DMS53 (cell line): Measurements from ENCODE around the gene C1QTNF1.

ENCODE experiments used
- DNase-seq: peaks from one replicate; lab custom pipeline; 2025; lab: John Stamatoyannopoulos, UW

Gene C1QTNF1

GRCh38 chr17:79023886-79024771, at the start of gene C1QTNF1:
Gene C1QTNF1 (plus strand): TSS chr17:79024169. CDS start chr17:79043969, 19,800 bp downstream.
- peak; percentile 83 for DNase-seq

- DNase-seq: peak; percentile 67
Measured at GRCh38 chr17:78974635-78975591, 49.1 kb upstream of the C1QTNF1 start.

DNA sequence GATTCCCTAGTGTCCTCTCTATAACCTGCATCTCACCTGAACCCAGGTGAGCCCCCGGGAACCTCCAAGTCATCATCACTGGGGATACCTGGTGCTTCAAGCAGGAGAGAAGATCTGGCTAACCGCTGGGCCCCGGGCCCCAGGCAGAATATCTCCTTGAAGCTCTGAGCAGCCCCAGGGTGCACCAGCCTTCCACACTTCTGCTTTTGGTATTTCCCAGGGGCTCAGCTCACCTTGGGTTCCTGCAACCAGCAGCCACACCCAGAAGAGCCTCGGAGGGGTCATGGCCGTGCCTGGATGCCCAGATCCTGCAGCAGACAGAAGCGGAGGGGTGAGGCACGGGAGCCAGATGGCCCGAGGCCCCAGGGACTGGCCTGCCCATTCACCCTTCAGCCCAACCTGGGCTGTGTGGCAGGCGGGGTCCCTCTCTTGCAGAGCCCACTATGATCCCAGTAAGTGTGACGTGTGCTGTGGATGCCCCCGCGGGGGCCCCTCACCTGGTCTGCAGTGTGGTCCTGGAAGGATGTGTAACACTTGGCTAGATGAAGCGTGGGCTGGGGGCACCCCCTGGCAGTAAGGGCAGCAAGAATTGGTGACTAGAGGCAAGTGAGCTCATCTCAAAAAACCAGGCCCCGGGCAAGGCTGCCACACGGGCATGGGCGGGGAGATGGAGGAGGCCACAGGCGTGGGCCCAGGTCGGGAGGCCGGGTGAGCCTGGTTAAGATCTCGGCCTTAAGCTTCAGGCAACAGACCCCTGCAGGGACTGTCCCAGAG, 46.9 kb upstream of the C1QTNF1 start:
- DNase-seq: no peak

DNA sequence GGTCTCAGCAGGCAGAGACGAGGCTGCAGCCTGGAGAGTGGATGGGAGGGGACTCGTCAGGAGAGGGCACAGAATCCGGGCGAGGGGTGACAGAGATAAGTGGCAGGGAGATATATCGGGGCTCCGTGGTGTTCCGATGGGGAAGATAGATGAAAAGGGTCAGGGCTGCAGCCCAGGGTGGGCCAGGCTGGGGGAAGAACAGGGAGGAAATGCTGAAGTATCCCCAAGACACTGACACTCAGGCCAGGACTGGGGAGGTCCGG, 46.4 kb upstream of the C1QTNF1 start:
- no peak for DNase-seq

- DNase-seq: no peak
Measured at GRCh38 chr17:78977997-78978973, 45.7 kb upstream of the C1QTNF1 start.

- DNase-seq: peak; percentile 94
Measured at GRCh38 chr17:78979780-78980623, 44.0 kb upstream of the C1QTNF1 start, which contains the start of gene LGALS3BP. Gene LGALS3BP (minus strand): TSS chr17:78979923. CDS start chr17:78977191, 2,732 bp downstream.

DNA sequence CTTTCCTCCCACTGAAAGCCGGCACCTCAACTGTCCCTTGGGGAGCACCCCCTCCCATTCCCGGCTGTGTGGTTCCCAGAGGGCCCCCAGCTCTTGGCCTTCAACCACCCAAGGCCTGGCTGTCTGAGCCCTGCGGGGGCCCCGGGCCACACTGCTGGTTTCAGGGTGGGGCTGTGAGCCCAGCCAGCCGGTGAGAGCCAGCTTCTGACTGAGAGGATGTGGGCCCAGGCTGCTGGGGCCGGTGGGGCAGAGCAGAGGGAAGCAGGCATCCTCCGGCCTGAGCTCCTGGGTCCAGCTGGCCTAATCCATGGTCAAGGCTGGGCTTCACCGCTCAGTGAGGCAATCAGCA, 43.4 kb upstream of the C1QTNF1 start:
- no peak for DNase-seq

DNA sequence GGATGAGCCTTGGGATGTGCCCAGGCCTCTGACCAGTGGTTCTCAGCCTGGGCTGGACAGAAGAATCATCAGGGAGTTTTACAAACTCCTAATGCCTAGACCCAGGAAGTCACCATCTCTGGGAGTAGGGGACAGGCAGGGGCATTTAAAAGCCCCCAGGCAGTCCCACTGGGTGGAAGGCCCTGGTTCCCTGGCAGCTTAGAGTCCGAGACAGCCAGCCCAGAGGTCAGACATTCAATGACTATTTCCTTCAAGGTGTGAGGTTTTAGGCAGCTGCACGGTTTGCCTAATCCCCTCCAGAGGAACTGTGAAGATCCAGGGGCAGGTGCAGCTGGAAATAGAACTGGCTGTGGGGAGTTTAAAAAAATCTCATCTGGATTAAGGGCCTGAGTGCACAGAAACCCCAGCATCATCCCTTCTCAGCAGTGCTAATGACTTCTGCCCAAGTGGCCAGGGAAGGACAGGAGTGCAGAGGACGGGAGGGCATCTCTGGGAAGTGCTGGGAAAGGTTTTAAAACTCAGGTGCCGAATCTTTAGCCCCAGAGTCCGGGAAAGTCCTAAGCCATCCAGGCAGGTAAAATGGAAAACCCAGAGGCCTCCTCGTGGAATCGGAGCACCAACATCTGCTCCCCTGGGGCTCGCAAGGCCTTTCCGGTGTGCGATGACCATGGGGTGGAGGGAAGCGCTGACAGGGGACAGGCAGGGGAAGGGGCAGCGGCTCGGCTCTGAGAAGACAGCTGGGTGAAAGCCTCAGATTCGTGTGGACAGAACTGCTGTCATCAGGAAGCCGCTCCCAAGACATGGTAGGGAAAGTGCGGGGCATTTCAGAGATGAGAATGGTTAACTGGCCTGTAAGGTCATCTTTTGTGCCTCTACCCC, 42.7 kb upstream of the C1QTNF1 start:
- DNase-seq: no peak

GRCh38 chr17:78985395-78985794, 38.6 kb upstream of the C1QTNF1 start:
- no peak for DNase-seq

- peak; percentile 43 for DNase-seq
Measured at GRCh38 chr17:78986048-78986648, 37.8 kb upstream of the C1QTNF1 start.

DNA sequence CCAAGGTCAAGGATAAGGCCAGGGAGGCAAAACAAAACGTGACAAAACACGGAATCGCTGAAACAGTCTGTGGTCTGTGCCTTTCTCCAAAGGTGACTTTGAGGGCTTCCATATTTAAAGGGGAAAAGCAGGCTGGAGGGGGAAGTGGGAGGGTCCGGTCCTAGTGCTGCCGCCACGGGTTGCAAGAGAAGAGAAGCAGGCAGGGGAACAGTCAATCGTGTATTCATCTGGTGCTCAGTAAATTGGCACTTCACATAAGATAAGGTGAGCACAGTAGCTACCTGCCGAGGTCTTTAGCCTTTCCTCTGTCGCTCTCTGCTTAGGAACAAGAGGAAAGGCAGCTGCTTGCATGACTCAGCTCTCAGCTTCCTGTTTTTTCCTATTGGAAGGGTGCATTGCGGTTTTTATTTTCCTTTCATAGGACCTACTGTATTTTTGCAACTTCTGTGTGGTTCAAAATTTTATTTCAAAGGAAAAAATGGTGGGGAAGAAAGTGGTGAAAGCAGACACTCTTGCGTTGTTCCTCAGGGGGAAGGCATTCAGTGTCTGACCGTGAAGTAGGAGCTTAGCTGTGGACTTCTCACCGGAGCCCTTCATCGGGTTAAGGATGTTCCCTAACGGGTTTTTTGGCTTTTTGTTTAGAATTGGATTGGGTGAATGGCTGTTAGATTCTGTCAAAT, 37.2 kb upstream of the C1QTNF1 start:
- peak; percentile 92 for DNase-seq

DNA sequence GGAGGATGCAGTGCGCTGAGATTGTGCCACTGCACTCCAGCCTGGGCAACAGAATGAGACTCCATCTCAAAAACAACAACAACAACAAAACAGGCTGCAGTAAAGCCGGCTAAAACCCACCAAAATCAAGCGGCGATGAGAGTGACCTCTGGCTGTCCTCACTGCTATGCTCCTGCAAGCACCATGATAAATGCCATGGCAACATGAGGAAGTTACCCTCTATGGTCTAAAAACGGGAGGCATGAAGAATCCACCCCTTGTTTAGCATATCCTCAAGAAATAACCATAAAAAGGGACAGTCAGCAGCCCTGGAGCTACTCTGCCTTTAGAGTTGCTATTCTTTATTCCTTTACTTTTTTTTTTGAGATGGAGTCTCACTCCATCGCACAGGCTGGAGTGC, 35.8 kb upstream of the C1QTNF1 start:
- no peak for DNase-seq

DNA sequence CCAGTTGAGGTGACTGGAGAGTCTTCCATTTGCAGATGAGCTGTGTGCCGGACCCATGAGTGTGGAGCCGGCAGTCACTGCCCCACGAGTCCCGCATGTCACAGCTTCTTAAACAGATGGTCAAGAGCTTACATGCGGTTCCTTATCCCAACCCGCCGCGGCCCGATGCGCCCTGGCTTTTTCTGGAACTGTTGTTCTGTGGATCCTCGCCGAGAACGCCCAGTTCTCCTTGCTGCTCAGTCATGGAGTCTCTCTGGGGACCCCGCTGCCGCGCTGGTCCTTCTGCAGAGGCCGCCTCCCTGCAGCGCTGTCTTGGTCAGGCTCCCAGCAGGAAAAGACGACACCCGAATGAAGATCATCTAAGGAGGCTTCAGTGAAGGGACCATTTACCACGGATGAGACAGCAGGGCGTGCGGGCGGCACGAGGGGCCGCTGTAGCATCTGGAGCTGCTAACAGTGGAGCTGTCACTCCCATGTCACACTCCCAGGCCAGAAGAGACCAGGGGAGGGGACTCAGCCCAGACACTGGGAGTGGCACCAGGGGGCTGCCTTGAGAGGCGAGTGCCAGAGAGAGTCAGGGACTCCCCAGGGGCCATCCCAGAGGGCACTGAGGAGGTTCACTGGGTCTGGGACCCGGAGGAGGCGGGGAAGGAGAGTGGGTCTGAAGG, 33.5 kb upstream of the C1QTNF1 start:
- no peak for DNase-seq

DNA sequence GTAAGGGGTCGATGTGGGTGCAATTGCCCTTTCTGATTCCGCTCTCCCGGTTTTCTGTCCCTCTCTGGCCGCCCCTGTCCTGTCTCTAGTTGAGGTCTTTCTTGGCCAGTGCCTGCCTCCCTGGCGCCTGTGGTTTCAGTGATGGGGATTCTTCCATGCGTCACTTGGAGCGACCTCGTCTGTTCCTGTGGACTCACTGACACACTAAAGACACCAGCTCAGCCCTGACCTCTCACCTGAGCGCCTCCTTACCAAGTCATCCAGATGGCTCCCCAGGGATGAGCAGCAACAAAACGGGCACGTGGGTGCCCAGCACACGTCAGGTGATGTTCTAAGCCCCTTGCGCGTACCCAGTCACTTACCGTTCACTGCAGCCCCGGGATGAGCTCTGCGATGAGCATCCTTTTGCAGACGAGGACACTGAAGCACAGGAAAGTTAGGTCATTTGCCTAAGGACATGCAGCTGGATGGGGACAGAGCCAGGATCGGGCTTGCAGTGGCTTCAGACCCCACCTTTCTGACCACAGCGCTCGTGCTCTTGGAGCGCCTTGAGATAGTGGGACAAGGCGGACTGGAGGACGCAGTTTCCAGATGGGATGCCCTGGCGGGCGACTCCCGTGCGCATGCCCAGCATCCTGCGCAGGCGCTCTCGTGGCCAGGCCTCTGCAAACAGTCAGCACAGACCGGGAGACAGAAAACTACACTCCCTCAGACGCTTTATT, 32.8 kb upstream of the C1QTNF1 start:
- DNase-seq: no peak

- no peak for DNase-seq
Measured at GRCh38 chr17:78991906-78992532, 31.9 kb upstream of the C1QTNF1 start.

DNA sequence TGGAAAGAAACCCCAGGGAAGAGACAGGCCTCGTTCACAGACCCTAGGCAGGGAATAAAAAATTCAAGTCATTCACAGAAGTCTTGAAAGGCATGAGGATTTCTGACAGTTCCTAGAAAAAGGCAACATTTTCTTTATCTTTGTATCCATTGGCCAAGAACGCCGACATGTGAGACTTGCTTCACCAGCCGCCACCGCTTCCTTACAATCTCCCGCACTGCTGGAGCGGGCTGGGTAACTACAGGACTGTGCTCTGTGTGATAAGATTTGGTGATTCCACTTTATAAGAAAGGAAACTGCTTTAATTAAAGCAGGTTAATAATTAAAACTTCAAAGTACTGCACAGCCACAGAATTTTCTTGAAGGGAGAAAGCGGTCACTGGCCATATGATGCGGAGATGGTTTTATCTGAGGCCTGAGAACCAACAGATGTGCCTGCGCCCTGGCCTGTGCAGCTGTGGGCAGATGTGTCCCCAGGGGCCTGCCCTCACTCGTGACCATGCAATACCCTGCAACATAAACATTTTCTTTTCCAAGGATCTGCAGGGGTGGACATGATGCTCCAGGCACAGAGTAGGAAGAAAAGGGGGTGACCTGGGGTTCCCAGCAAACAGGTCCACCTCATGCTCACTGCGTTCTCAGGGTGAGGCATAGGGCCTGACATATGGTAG, 31.3 kb upstream of the C1QTNF1 start:
- DNase-seq: no peak
